Measurements from ENCODE around the gene NAPA.

The NAPA gene

DNA sequence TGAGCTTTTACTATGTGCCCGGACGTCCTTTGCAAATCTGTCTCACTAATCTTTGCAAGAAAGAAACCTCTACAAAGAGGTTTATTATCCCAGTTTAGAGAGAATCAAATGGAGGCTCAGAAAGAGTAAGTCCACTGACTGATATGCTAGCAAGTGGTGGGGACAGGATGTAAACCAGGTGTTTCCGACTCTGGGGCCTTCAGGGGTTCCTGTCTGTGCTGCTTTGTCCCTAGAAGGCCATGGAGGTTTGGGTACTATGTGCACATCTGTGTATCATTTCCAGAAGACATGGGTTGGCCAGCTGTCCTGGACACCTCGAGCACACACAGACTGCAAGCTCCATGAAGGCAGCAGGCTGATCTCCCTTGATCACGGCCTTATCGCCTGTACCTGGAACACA lies 29.7 kb downstream of the NAPA start:
- no peak for DNase-seq

DNA sequence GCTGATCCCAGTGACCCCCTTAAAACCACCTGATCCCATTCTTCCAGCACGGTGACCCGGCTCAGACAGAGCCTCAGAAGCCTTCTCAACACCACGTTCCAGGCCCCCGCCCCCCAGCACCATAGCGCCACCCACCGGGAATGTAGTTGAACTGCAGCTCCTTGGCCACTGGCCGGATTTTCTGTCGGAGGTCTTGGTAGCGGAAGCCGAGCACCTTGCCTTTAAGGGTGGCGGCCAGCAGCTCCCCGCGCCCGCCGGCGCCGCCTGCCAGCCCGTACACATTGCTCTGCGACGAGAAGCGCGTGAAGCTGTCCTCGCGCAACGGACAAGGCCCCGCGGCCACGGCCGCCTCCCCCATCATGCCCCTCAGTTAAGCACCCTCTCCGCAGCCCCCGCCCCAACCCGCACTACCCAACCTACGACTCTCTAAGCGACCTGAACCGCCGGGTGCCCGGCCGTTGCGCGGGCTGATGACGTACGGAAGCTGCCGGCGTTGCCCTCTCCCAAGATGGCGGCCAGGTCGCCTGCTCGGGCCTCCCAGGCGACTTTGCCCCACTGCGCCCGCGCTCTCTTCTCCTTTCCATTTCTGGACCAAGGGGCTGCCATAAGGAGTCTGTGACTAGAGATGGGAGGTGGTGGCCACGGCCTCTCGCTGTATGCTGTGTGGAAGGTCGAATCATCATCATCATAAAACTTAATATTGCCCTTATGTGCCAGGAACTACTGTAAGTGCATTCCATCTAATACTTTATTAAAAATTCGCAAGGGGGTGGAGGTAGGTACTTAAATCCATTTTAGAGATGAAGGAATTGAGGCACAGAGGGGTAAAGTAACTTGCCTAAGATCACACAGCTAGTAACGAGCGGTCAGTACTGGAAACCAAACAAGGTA lies 30.8 kb downstream of the NAPA start, which contains the start of gene KPTN:
Gene KPTN, minus strand, starts transcription at position 420 of the 891 bp plus-strand sequence. Its CDS starts 59 bp downstream, at position 361.
- peak; percentile 90 for DNase-seq

DNA sequence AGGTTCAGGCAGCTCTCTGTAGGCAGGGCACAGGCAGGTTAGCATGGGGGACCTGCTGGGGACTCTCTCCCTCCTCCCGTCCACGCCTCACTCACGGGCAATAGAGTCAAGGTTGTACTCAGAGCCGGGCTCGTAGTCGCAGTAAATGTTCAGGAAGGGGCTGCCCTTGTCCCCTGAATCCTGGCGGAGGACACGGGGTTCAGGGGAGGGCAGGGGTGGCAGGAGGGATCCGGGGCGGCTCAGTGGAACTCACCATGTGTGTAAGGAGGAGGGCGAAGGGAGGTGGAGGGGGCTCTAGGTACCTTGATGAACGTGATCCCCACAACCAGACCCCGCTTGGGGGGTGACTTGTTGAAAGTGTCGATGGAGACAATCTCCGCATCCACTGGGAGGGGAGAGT lies 31.7 kb downstream of the NAPA start:
- DNase-seq, result no peak

DNA sequence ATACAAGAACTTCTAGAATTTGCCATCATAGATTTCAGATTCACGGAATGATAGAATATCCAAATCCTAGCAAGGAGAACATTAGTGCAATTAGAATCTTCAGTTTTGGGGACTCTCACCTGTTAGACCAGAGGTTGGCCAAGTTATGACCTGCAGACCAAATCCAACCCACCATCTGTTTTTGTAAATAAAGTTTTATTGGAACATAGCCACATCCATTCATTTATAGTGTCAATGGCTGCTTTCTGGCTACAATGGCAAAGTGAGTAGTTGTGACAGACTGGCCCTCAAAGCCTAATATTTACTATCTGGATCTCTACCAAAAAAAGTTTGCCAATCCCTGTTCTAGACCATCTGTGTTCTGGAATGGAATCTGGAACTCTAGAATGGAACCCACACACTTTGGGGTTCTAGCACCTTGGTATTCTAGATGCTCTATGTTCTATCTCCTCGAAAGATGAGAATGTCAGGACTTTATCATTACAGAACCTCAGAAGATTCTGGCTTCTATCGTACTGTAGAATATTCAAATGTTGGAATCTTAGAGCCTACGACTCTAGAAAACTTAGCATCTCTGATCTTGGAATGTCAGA lies 33.3 kb downstream of the NAPA start:
- DNase-seq, result no peak

DNA sequence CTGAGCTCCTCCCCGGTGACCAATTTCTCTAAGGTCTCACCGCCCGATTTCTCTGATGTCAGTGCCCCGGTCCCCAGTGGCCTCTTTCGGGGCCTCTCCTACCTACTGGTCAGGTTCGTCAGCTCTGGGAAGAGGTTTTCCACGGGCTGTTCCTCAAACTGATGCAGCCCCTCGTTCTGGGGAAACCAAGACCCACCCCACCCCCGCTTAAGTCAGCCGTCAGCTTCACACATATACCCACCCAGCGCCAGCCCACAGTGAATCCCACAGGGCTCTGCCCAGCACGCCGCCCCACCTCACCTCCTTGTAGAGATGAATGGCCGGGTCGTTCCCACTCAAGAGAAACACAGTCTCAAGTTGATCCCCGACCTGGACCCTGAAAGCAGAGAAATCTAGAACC lies 34.2 kb downstream of the NAPA start:
- DNase-seq, result no peak

DNA sequence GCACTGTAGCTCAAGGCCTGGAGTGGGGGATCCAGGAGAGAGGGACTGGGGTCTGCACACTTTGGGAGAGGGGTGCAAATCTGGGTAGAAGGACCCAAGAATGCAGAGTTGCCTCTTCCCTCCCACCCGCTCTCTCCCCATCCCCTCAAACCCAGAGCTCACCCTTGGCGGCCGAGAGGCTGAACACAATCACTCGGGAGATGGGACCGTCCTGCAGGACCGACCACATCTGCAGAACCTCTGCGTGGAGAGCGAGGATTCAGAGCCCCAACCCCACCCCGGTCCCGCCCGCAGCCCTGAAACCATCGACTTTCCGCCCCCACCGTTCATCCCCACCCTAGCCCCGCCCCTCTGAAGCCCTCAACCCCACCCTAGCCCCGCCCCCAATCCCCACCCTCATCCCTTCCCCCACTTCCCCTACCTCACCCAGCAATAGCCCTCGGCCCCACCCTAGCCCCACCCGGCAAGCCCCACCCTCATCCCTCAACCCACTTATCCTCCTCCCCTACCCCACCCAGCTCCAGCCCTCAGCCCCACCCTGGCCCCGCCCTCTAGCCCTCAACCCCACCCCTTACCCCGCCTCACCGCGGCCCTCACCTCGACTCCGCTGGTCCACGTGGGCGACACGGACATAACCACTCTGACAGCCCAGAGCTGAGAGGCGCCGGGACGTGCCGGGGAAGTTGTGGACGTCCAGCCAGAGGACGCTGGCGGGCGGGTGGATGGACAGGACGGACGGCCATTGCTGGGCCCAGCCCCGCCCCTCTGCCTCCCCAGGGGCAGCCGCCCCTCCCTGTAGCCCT lies 35.0 kb downstream of the NAPA start:
- no peak for DNase-seq

DNA sequence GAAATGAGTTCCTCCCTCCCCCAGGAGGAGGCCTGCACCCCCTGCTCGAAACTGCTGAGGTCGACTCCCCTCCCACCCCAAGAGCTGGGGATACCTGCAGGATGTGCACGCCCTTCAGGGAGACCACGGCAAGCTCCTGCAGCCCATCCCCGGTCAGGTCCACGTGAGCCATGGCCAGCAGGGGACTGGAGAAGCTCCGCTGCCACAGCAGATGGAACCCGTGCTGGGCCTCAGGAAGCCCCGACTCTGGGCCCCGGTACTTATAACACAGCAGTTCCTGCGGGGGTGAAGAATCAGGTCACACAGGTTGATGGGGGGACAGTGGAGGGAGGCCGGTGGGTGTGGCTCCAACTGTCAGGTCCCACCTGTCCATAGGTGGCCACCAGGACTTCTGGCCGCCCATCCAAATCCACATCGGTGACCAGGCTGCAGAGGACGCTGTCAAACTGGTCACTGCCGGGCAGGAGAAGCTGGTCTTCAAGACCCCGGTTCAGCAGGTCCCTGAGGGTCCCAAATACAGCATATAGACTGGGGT lies 38.4 kb downstream of the NAPA start:
- no peak for DNase-seq

DNA sequence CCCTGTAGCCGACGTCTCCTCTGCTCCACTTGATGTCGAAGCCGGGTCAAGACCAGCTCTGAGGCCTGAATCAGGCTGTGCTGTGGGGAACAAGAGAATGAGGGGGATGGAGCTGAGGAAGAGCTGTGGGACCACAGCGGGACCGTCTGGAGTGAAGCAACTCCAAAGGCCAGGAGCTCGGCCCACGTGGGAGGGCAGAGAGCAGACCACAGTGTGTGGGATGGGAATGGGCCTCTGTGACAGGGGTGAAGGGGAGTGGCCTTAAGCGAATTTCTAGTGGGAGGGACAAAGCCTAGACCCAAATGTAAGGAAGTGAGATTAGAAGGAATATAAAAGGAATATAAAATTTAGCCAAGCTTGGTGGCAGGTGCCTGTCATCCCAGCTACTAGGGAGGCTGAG lies 39.4 kb downstream of the NAPA start:
- no peak for DNase-seq

DNA sequence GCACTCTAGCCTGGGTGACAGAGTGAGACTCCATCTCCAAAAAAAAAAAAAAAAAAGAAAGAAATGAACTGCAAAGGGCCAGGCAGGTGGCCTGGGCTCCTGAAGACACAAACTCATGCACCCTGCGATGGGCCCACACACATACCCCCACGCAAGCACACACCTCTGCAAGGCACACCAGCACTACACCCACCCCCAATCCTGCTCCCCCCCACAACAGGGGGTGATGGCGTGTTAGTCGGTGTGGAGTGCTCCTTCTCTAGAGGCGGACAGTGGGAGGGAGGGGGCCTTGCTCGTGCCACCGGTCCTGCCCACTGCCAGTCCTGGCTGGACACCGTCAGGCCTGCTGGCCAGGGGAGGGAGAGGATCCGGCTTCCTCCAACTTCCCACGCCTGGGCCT lies 41.5 kb downstream of the NAPA start:
- no peak for DNase-seq

DNA sequence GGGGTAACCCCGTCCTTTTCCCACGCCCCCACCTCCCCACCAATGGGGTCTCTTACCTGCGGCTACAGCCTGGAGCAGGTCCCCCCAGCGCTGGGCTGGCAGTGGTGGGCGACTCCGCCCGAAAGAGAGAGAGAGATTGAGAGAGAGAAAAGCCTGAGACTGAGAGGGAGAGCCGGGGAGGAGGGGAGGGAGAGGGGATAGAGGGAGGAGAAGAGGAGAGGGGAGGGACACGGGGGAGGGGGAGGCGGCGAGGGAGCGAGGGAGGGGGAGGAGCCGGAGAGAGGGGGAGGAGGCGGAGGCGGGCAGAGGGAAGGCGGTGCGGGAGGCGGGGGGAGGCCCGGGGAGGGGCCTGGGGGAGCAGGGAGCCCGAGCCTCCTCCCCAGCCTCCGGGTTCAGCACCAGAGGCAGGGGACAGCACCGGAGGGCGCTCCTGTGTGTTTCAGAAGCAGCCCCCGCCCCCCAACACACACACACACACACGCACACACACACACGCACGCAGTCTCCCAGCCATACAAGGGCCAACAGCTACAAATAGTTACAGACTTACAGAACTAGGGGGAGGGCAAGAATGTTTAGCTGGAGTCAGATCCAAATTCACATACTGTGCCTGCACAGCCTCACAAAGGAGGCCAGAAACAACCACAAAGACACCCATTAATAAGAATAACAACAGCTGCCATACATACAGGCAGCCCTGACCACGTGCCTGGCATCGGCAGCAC lies 43.0 kb downstream of the NAPA start, which contains the start of gene SLC8A2:
Gene SLC8A2, minus strand, starts transcription at position 161 of the 725 bp plus-strand sequence. CDS start 5,490 bp downstream, outside the sequence.
- peak; percentile 70 for DNase-seq

DNA sequence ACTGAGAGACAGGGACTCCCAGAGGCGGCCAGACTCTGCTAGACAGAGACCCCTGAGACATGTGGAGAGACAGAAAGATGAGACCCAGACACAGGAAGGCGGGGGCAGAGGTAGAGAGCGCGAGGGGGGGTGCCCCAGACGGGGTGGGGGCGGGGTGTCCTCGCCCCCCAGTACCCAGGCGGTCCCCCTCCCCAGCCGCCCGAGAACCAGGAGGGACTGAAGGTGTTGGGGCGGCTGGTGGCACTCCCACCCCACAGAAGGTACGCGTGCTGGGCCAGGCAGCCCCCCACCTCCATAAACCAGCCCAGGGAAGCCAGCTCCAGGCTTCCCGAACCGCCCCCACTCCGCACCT lies 43.5 kb downstream of the NAPA start:
- DNase-seq, result no peak

DNA sequence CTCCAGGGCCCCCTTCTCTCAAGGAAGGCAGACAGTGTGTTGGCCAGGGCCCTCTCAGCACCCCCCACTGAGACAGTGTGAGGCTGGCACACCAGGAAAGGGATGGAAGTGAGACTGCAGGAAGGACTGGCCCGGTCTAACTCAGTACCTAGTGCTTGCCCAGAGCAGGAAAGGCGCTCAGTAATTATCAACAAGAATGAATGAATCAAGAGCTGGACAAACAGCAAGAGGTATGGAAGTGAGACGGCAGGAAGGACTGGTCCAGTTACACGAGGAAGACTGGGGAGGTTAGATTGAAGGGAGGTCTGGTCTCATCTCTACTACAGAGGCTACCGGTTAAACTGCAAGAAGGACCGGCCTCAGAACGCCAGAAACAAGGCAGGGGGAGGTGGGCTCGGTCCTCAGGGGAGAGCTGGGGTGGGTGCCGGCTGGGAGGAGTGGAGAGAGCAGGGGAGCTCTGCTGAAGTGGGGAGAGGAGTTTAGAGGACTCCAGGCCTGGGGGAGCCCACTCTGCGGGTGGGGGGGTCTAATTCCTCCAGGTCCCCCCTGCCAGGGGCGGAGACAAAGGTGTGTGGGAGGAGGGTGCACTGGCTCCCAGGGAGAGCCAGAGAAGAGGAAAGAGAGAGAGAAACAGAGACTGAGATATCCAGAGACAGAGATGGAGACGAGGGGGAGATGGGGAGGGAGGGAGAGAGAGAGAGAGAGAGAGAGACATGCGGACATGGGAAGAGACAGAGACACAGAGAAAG lies 44.2 kb downstream of the NAPA start:
- DNase-seq, result no peak

DNA sequence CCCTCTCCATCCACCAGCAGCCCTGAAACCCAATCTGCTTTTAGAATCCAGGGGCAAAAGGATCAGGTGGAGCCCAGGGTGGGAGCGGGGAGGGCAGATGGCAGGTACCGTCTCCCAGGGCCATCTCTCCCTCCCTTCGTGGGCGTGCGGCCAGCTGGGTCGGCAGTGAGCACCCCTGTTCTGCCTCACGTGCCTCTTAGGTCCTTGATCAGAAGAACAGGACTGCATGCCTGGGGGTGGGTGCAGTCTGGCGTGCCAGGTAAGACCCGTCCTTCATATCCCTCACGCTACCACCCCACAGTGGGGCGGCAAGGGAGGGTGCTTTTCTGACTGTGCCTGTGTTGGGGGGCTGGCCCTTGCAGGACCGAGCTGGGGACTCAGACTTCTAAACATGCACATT lies 45.1 kb downstream of the NAPA start:
- DNase-seq, result no peak

DNA sequence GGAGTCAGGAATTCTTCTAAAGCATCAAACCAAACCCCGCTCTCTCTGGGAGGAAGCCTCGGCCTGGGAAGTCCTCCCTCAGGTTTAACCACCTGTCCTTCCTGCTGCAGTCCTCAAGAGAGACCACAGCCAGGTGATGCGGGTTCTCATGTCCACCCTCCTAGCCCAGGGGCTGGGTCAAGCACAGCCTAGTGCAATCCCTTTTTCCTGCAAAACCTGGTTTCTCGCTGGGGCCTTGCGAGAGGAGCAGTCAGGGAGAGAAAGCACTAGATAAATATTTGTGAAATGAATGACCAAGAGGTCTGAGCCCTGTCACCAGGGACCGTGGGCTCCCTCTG lies 45.5 kb downstream of the NAPA start:
- no peak for DNase-seq

DNA sequence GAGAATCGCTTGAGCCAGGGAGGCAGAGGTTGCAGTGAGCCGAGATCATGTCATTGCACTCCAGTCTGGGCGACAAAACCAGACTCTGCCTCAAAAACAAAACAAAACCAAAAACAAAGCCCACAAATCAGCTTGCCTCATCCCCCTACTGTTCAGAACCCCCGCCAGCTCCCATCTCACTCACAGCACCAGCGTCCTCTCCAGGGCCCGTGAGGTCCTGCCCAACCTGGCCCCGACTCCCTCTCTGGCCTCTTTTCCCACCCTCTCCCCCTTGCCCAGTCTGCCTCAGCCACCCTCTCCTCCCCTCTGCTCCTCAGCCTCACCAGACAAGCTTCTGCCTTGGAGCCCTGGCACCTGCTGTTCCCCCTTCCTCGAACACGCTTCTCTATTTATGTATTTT lies 46.9 kb downstream of the NAPA start:
- no peak for DNase-seq

DNA sequence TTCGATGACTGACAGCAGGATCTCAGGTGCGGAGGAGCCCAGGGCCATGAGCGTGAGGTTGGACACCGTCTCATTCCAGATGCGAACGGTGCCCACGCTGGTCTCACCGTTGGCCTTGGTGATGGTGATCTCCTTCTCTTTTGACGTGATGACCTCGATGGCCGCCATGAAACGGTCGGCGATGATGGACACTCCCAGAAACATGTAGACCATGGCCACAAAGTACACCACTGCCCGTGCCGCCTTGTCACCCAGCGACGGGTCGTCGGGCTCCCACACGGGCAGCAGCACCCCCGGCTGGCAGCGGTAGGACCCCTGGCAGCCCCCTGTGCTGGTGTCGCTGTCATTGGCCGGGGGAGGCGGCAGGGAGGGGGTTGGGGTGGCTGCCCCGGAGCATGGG lies 48.9 kb downstream of the NAPA start:
- no peak for DNase-seq

DNA sequence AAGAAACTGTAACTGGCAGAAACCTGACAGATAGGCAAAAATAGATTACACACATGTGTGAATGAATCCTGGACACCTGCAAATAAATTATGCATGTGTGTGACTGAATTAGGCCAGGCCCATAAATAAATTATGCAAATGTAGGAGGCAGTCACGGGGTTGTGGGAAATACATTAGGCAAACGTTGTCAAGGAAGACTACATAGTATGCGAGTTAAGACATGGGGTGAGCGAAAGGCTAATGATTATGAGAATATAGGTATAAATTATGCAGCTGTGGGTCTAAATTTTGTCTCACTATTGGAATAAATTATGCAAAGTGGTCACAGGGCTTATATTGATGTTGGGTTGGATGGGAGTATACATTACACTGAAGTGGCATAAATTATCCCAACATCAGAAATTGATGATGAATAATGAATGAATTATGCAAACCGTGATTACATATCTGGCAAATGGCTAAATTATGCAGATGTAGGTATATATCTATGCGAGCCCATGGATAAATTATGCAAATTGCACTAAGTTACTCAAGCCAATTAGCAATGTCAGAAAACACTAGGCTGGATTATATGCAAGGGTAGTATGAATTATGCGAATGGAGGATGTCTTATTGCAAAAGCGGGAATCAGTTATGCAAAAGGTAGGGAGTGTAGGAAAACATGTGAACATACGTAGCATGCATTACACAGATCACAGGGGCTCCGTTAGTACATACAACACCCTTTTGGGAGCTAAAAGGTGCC lies 50.0 kb downstream of the NAPA start:
- DNase-seq, result no peak

DNA sequence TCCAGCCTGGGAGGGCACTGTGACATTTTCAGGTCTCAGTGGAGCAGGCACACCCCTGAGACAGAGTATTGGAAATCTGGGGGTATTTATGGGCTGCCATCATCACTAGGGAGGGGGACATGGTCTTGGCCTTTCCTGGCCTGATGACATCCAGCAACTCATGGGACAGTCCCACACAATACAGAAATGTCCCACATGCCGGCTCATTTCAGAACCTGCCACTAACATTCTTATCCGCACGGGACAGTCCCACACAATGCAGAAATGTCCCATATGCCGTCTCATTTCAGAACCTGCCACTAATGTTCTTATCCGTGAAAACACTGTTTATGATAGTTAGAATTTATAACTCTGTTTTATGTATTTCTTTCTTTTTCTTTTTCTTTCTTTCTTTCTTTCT lies 53.0 kb downstream of the NAPA start:
- no peak for DNase-seq

DNA sequence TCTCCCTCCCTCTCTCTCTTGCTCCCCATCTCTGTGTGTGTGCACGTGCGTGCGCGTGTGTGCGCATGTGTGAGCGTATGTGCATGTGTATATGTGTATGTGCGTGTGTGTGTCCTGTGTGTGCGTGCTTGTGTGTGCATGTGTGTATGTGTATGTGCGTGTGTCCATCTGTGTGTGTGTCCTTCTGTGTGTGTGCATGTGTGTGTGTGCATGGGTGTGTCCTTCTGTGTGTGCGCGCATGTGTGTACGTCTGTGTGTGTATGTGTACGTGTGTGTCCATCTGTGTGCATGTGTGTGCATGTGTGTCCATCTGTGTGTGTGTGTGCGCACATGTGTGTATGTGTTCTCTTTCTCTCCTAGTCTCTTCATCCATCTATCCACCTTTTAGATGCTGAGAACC lies 55.4 kb downstream of the NAPA start:
- no peak for DNase-seq

DNA sequence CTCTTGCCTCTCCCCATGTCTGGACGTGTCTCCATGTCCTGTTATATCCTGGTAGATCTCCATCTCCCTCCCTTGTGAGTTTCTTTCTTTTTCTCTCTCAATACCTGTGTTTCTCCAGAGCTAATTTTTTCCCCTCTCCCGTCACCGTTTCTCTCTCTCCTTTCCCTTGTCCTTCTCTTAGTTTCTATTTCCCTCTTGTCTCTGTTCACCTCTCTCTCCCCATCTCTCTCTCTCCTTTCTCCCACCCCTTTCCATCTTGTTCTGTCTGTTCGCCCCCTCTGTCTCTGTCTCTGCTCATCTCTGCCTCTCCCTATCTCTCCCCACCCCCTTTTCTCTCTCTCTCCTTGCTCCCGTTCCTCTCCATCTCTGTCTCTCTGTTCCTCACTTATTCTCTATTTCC lies 56.2 kb downstream of the NAPA start:
- DNase-seq, result no peak

DNA sequence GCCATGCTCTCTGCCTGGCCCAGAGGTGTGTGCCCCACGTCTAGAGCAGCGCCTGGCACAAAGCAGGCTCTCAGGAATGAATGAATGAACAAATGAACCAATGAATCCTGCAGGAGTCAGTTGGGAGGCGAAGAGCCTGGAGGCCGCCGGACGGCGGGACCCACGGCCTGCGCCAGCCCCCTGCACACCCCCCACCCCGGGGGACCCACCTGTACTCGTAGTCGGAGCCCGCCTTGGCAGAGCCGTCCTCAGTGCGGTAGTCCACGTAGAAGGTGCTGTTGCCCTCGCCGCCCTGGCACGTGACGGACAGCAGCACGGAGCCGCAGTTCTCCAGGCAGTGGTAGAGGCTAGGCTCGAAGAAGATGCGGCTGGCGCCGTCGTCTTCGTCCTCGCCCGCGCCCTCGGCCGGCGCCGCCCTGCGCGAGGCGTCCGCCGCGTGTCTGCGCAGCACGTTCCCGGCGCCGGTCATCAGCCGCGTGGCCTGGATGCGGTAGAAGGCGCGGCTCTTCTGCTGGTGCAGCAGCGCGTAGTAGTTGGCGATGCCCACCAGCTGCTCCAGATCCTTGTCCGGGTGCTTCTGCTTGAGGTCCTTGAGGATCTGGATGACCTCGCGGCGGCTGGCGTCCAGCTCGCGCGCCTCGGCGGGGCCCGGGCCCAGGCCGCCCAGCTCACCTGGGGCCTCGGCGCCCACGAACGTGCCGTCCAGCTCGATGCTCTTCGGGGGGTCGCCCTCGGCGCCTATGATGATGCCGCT lies 58.0 kb downstream of the NAPA start:
- DNase-seq, result no peak

Data from CD4-positive, alpha-beta T cell treated with Interleukin-17A for 1 hour (primary cell).